ENCODE results near the gene CNTN4. TPM values are rescaled to one million over a fixed set of nuclear protein-coding genes. Genes with fewer than 3 reads are reported as not detected.

The CNTN4 gene
- total and polyA plus RNA-seq, 2 of the 8 experiments (the other 6 are each of a cell fraction or from before 2014, with no cell fraction given): 0.41 to 2.2 TPM

DNA sequence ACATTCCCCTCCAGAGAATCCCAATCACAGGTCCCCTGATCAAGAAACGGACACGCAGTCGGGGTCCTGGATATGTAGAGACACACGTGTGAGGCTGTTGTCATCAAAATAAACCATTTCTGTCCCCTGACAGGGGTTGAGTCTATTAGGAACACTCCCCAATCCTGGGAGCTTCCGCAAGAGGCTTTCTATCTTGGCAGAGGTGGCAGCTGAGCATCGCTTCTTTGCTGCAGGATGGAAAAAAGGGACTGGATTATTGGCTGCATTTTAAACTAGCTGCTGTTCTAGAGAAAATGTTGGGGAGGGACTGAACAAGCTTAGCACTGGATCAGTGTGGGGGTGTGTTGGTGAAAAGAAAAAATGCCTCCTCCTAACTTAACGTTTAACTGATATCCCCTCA is 2.5 kb upstream of the CNTN4 start:
- H3K4ac ChIP-seq (replicated peaks; ENCODE audit: insufficient read length, low read depth, low read length): no peak overlapping the region
- CTCF ChIA-PET (ENCODE audit: partially characterized antibody): interaction anchor here (0.9 to 1.7 kb wide), 4 partner anchors 32 to 618 kb away, joined by 3 to 6 read pairs (median 4); no protein-coding TSS in a partner anchor
- no peak overlapping the region for H3K9ac ChIP-seq (replicated peaks in 1 of 4; ENCODE audit: extremely low read depth in 1 of 4, low read depth in 3 of 4, low read length in 3 of 4)
- peaks cover 0 to 4% of the 10 kb centered on the region in 2 experiments; a peak in 1 of 4 replicates for H3K9me3 ChIP-seq (ENCODE audit: insufficient read depth in 2 of 2, low read depth in 1 of 2, low read length in 1 of 2)
- H3K56ac ChIP-seq (replicated peaks; ENCODE audit: insufficient read length, low read depth, low read length): no peak overlapping the region
- no peak overlapping the region for H3K27ac ChIP-seq (ENCODE audit: low read depth, low read length)
- no peak overlapping the region for H3K23ac ChIP-seq (ENCODE audit: insufficient read length)
- peaks cover 10 to 42% (median 38%) of the 10 kb centered on the region in 4 experiments for H3K27me3 ChIP-seq (replicated peaks in 1 of 4; ENCODE audit: control insufficient read depth in 3 of 4, extremely low read depth in 1 of 4, insufficient read depth in 3 of 4, low read length in 3 of 4)
- no peaks in the 10 kb centered on the region for H3K36me3 ChIP-seq (ENCODE audit: control insufficient read depth in 2 of 4, insufficient read depth in 4 of 4, low read length in 3 of 4)
- no peak overlapping the region for H4K91ac ChIP-seq (replicated peaks; ENCODE audit: insufficient read length, low read length)
- H2BK20ac ChIP-seq (ENCODE audit: low read length): no peak overlapping the region
- no peak overlapping the region for H3K4me3 ChIP-seq (ENCODE audit: extremely low read depth in 1 of 4, insufficient read depth in 2 of 4, low read depth in 3 of 4, low read length in 4 of 4)
- TF ChIP-seq EZH2 (IDR thresholded peaks at IDR 0.05; ENCODE audit: low read depth, low read length, severe bottlenecking) (peak; percentile 30), CBX5 (IDR thresholded peaks at IDR 0.05; ENCODE audit: low read depth, low read length) (no peak)
- no peaks in the 10 kb centered on the region for H3K79me2 ChIP-seq (ENCODE audit: control insufficient read depth in 1 of 2, insufficient read depth in 2 of 2, low read length in 2 of 2)
- no peak overlapping the region for H2AK5ac ChIP-seq (ENCODE audit: low read depth, low read length)
- no peak overlapping the region for H2AFZ ChIP-seq (ENCODE audit: low read length)
- 46% methylated on average over 7 of the region's 7 CpGs; no CpG with 5 or more reads in 1 of the 2 experiments for WGBS, 2 experiments (ENCODE audit: extremely low coverage in 1 of 2, insufficient coverage in 1 of 2, insufficient read length in 1 of 2, insufficient replicate concordance in 2 of 2, low coverage in 1 of 2, low lambda C conversion rate in 2 of 2, missing lambda C conversion rate in 1 of 2)
- no peak overlapping the region for H3K18ac ChIP-seq (ENCODE audit: extremely low read depth, low read length)
- FAIRE-seq (no peak), DNase-seq (ENCODE audit: low read depth in 1 of 2, low spot score in 2 of 2) (no peak)
- no peak overlapping the region for H2BK120ac ChIP-seq (replicated peaks; ENCODE audit: low read depth, low read length)
- peak overlapping the region; percentile 32 to 50; a peak in 3 of 4 replicates for H3K4me2 ChIP-seq (ENCODE audit: insufficient read depth in 1 of 2, low read depth in 2 of 2, low read length in 2 of 2)
- POLR2A ChIA-PET (ENCODE audit: partially characterized antibody): interaction anchor here (0.8 kb wide), 1 partner anchor 15 kb away, joined by 3 read pairs; no protein-coding TSS in a partner anchor
- no peak overlapping the region for H3K14ac ChIP-seq (ENCODE audit: insufficient read length)
- H4K5ac ChIP-seq (ENCODE audit: insufficient read length, low read depth, low read length): no peak overlapping the region
- H4K20me1 ChIP-seq (replicated peaks in 1 of 2; ENCODE audit: control insufficient read depth in 1 of 2, insufficient read depth in 2 of 2, low read length in 2 of 2): peaks cover 1 to 2% of the 10 kb centered on the region in 2 experiments
- H3K23me2 ChIP-seq (ENCODE audit: low read depth, low read length): peaks cover 14% of the 10 kb centered on the region; the same call in 1 of the 2 replicates
- no peaks in the 10 kb centered on the region for H3K79me1 ChIP-seq (ENCODE audit: low read depth, low read length)
- H3K4me1 ChIP-seq (replicated peaks in 1 of 4; ENCODE audit: control insufficient read depth in 3 of 4, insufficient read depth in 4 of 4, low read length in 3 of 4): peaks cover 0 to 10% (median 0%) of the 10 kb centered on the region in 4 experiments; a peak in 2 of 7 replicates
- no peak overlapping the region for H2BK12ac ChIP-seq (ENCODE audit: low read depth, low read length)
- no peak overlapping the region for H4K8ac ChIP-seq (ENCODE audit: extremely low read depth, insufficient read depth, low read length)
- H2BK15ac ChIP-seq (ENCODE audit: low read length): no peak overlapping the region
- H2BK5ac ChIP-seq (ENCODE audit: low read depth, low read length): no peak overlapping the region
